Measurements from ENCODE around the gene AMDHD2.

The AMDHD2 gene

GRCh38 chr16:2483939-2484897, 36.0 kb upstream of the AMDHD2 start:
- DNase-seq (ENCODE audit: low spot score): no peak

- no peak for DNase-seq (ENCODE audit: low spot score)
Observed at GRCh38 chr16:2484898-2485508, 35.2 kb upstream of the AMDHD2 start.

DNA sequence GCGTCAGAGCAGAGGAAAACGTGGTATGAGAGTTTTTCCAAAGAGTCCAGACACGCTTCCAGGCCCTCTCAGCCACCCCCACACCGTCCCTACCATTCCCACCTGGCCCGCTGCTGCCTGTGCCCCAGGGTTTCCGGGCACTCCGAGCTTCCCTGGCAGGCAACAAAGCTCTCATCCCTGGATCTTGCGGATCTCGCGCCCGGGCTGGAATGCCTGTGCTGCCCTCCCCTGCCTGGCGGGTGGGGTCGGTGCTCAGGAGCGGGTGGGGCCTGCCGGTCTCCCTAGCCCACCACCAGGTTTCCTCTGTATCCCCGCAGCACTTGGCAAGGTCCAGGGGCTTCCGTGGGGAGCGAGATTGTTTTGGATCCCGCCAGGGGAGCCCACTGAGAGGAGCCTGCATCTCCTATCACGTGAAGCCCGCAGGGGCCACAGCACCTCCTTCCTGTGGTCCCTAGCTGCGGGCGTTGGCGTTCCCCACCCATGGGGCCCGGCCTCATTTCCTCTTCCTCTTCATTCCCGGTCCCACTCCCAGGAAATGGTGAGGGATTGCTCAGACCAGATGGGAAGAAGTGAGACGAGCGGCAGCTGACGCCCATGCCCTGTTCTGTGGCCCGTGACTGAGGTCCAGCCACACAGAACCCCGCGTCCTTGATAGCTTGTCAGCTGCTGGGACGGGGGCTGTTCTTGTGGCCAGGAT, 34.2 kb upstream of the AMDHD2 start:
- DNase-seq (ENCODE audit: low spot score): no peak

- peak; percentile 82 for DNase-seq (ENCODE audit: low spot score)
Observed at GRCh38 chr16:2486645-2487516, 33.3 kb upstream of the AMDHD2 start.

GRCh38 chr16:2487517-2487842, 32.7 kb upstream of the AMDHD2 start:
- DNase-seq (ENCODE audit: low spot score): no peak

DNA sequence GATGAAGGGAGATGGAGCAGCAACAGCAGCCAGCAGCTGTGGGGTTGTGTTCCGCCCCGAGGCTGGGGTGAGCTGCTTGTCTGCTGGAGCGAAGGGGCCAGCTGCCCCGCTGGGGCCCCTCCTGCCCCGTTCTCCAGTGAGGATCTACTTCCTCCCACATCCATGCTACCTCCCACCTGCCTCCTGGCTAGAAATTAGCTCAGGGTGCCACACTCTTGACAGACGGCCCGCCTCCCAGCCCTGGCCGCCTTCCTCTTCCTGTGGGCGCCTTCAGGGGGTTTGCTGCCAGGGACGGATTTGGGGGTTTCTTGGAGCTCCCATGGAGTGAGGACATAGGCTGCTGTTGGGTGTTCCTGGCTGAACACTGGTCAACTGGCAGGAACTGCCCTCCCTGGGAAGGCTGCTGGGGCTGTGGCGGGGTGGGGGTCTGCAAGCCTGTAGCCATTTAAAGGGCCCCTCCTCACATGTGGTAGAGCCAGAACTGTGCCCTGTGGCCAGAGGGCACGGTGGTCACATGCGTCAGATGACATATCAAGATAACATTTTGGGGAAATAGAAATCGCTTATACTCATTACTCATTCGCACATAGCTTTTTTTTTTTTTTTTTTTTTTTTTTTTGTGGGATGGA, 32.2 kb upstream of the AMDHD2 start:
- DNase-seq (ENCODE audit: low spot score): no peak

GRCh38 chr16:2489581-2489980, 30.6 kb upstream of the AMDHD2 start:
- no peak for DNase-seq (ENCODE audit: low spot score)

- no peak for DNase-seq (ENCODE audit: low spot score)
Observed at GRCh38 chr16:2490190-2491105, 29.7 kb upstream of the AMDHD2 start.

DNA sequence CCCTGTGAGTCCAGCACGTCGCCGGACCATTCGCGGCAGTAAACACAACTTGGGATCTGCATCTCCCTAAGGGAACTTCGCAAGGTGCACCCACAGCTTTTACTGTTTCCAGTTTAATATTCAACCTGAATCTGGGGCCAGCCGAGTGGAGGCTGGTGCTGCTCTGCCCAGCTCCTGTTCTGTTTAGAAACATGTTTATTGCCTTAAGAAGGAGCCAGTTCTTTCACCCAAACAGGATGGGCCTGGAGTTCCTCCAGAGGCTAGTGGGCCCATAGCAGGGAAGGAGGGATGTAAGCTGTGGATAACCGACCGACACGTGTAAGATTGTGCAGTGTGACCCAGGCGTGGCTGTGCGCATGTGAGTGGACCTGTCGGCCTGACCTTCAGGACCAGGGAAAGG, 27.9 kb upstream of the AMDHD2 start:
- DNase-seq (ENCODE audit: low spot score): no peak

DNA sequence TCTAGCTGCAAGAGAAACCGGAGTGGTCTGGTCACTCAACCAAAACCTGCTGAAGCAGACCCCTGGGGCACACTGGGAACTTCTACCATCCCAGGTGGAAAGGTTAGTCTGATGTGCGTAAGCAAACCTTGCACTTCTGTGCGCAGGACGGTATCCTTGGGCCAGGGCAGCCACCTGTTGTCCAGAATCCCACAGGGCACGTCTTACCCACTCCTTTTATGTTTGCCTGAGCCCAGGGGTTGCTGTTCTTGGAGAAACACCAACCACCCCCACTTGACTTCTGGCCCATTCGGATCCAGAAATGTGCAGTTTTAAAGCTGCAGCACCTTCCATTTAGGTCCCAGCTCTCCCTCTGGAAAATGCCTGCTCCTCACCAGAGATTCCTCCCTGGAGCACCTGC, 26.6 kb upstream of the AMDHD2 start:
- no peak for DNase-seq (ENCODE audit: low spot score)

- no peak for DNase-seq (ENCODE audit: low spot score)
Observed at GRCh38 chr16:2494616-2495015, 25.6 kb upstream of the AMDHD2 start.

- no peak for DNase-seq (ENCODE audit: low spot score)
Observed at GRCh38 chr16:2495041-2495440, 25.1 kb upstream of the AMDHD2 start.

DNA sequence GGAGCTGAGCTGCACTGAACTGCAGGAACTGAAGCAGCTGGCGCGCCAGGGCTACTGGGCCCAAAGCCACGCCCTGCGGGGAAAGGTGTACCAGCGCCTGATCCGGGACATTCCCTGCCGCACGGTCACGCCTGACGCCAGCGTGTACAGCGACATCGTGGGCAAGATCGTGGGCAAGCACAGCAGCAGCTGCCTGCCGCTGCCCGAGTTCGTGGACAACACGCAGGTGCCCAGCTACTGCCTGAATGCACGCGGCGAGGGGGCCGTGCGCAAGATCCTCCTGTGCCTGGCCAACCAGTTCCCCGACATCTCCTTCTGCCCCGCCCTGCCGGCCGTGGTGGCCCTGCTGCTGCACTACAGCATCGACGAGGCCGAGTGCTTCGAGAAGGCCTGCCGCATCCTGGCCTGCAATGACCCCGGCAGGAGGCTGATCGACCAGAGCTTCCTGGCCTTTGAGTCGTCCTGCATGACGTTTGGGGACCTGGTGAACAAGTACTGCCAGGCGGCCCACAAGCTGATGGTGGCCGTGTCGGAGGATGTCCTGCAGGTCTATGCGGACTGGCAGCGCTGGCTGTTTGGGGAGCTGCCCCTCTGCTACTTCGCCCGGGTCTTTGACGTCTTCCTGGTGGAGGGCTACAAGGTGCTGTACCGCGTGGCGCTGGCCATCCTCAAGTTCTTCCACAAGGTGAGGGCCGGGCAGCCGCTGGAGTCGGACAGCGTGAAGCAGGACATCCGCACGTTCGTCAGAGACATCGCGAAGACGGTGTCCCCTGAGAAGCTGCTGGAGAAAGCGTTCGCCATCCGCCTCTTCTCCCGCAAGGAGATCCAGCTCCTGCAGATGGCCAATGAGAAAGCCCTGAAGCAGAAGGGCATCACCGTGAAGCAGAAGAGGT, 23.7 kb upstream of the AMDHD2 start:
- DNase-seq (ENCODE audit: low spot score): no peak

- no peak for DNase-seq (ENCODE audit: low spot score)
Observed at GRCh38 chr16:2497116-2497630, 23.0 kb upstream of the AMDHD2 start.

DNA sequence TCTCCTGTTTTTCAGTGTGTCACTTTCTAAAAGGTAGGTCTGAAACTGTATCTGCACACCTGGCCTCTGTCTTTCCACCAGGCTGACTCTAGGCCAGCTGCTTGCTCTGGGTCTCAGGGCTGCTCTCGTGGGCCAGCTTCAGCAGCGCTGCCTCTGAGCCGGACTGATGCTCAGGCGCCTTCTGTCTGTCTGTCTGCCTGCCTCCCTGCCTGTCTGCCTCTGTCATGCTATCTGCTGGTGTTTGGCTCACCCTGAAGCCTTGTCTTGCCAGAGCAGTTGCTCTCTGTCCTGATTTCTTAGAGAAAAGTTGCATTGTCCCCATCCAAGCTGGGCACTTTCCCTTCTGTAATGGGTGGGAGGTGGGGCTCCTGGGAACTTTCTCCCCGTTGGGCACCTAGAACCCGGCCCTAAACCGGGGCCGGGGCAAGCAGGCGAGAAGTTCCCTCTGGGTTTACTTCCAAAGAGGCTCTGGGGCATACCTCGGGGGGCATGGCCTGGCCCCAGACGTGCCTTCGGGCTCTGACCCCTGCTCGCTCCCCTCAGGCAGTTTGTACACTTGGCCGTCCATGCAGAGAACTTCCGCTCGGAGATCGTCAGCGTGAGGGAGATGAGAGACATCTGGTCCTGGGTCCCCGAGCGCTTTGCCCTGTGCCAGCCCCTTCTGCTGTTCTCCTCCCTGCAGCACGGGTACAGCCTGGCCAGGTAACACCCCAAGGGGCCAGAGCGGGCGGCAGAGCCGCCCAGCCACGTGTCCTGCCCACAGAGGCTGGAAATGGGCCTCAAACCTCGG, 22.3 kb upstream of the AMDHD2 start:
- DNase-seq (ENCODE audit: low spot score): no peak

GRCh38 chr16:2498531-2499253, 21.5 kb upstream of the AMDHD2 start:
- no peak for DNase-seq (ENCODE audit: low spot score)

DNA sequence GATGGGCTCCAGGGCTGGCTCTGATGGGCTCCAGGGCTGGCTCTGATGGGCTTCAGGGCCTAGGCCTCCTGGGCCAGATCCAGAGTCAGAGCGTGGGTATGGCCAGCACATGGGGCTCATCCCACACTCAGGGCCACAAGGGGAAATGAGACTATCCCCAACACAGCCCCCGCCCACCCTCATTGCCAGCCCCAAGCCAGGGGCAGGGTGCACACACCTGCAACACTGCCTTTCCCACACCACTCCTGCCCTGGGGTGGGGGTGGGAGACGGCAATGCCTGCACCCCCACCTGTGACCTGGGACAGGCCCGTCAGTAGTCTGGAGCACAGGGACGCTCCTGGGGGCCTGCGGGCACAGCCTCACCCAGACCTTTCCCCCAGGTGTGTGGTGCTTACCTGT, 20.7 kb upstream of the AMDHD2 start:
- DNase-seq (ENCODE audit: low spot score): no peak
